GM19099 (cell line): ENCODE measurements around the gene ACTA2.
A peak's percentile ranks its signal among the peaks of the same experiment; 100 is the strongest.

Experiments used
- POLR2A ChIP-seq: IDR thresholded peaks from 3 replicates; pipeline ENCODE4 v1.6.1; 2011; ENCODE audit warnings: low read depth; ENCODE audit not compliant: insufficient read length; ENCODE audit errors: extremely low read depth

ACTA2 gene

DNA sequence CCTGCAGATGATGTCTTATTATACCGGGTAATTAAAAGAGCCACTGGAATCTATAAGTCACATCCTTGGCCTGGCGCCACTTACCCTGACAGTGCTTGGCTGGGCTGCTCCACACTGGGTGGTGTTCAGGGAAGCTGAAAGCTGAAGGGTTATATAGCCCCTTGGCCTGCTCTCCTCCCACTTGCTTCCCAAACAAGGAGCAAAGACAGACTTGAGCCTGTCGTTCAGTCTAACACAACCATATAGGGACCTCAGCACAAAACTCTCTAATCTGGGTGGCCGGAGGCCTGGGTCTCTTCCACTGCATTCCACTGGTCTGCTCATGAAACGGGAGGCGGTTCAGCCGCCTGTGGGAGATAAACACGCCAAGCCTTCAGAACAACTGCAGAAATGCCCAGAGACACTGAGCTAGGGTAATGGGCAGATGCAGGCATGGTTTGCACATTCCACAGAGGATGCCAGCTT lies at the start of gene ACTA2:
ACTA2 (minus strand) TSS at position 127 of the 465 bp plus-strand sequence. CDS start 3,843 bp downstream, outside the sequence.
- no peak for TF ChIP-seq POLR2A

DNA sequence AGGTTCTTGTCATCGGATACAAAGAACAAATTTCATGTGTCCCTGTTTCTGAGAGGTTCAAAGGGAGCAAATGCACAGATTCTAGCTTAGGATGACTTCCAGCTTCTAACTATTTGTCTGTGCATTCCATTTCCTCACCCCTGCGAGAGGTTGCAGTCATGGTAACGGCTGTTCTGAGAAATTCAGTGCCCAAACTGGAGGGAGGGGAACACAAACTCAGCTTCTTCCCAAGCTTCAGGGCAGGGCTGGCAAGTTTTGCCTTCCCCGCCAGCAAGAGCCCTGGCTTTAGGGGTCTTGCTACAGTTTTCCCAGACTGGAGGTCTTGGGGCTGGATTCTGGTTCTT lies 49.1 kb upstream of the ACTA2 start:
- no peak for TF ChIP-seq POLR2A

DNA sequence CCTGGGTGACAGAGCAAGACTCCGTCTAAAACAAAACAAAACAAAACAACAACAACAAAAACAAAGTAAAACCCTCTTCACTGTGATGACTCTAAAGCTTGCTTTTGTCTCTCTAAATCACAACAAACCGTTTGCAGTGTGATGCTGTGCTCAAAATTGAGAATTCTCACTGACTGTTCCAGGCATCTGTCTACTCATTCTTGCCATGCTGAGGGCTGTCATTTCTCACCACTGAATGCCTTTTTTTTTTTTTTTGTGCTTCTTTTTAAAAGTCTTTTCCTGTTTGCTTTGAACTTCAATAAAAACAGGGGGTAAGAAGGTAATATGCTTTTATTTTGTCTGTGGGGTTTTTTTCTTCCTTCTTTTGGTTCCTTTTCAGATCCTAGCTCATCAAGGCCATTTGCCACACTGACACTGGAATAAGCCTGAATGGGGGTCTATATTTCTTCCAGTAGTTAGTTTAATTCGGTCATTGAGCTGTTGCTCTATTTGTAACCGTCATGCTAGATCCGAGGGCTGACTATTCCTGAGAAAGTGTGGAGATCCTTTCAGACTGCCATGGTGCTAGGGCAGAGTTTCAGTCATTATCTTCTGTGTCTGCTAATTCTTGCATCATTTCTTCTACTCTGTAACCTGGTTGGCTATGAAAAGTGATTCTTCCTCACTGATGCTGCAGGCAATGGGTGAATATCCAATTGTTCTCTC lies 48.6 kb upstream of the ACTA2 start:
- TF ChIP-seq POLR2A = no peak

DNA sequence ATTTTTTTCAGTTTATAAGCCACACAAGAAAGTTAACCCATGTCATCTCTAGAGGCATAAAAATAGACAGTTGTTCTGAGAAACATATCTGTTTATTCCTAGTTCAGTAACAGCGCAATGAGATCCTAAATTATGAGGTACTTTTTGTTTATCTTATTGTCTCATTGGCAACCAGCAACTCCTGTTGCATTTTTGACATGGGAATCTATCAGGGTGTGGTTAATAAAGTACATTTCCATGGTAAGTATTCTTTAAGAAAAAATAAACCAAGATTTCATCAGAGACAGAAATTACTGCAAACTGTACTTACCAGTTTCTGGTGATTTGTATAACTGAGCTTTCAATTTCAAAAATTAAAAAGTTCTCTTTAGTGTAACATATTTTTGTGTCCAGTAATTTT lies 47.1 kb upstream of the ACTA2 start:
- no peak for TF ChIP-seq POLR2A

DNA sequence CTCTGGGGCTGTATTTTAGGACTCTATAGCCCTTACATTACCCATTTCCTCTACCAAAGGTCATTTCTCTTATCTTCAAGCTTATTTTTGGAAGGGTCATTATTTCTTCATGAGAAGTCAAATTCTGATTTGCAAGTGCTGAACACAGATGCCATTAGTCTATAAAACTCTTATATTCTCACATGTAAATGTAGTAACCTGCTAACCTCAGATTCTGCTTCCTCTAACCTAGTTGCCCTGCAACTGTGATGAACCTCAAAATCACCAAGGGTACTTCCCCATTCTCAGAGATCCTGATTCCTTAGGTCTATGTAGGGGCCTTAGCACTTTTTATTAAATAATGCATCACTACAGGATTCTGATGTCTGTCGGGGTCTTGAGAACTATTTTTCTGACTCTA lies 44.4 kb upstream of the ACTA2 start:
- TF ChIP-seq POLR2A = no peak

DNA sequence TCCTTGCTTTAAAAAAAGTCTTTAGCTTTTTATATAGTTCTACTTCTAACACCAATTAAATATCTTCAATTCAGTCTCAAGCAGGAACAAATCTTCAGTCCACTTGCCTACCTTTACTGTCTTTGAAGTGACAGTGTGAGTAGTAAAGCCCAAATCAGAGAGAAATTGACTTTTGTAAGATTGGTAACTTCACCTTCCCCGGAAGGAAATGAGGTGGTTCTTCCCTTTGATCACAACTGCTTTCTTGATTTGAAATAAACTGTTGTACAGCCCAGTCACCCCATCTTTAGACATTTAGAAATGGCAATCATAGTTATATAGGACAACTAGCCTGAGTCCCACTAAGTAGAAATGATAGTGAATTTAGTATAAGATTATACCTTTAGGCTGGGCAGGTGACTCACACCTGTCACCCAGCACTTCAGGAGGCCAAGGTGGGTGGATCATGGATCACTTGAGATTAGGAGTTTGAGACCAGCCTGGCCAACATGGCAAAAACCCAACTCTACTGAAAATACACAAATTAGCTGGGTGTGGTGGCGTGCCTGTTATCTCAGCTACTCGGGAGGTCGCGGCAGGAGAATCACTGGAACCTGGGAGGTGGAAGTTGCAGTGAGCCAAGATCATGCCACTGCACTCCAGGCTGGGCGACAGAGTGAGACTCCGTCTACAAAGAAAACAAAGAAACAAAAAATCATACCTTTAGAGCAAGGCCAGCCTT lies 42.7 kb upstream of the ACTA2 start:
- TF ChIP-seq POLR2A = no peak

DNA sequence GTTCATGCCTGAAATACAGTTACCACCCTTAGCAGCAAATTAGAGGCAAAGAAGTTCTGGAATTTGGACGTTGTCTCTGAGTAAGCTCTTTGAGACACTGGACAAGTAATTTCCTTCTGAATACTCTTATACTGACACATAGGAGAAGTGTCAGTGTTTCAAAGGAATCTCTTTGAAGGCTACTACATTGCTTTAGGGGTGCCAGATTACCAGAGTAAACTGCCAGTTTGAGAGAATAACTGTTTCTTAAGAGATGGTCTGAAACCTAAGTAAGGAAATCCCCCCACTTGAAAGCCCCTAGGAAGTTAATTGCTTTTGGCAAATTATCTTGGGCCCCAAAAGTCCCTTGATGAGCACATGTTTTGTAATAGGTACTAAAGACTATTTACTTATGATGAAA lies 41.4 kb upstream of the ACTA2 start:
- TF ChIP-seq POLR2A = peak; percentile 65

DNA sequence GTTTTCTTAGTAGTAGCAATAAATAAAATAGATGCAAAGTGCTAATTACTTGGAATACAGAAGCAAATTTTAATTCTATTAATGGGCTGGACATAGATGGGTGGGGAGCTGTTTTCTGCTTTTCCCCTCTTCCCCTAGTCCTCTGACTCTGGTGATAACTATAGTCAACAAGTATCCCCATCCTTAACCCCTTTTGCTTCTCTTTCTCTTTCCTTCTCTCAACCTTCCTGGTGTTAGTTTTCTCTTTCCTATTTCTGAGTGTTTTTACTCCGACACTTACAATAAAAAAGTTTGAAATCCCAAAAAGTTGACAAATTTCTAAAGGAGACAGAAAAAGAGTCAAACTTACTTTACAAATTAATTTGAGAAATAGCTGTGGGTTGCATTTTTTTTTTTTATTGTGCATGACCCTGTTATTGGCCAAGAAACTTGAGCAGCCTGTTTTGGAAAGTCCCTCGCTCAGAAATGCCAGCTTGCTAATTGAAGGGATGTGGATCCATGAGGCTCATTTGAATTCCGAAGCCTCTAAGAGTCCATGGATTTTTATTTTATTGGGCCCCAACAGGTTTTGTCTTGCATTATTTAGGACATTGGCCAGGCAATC lies 40.5 kb upstream of the ACTA2 start:
- TF ChIP-seq POLR2A = no peak

DNA sequence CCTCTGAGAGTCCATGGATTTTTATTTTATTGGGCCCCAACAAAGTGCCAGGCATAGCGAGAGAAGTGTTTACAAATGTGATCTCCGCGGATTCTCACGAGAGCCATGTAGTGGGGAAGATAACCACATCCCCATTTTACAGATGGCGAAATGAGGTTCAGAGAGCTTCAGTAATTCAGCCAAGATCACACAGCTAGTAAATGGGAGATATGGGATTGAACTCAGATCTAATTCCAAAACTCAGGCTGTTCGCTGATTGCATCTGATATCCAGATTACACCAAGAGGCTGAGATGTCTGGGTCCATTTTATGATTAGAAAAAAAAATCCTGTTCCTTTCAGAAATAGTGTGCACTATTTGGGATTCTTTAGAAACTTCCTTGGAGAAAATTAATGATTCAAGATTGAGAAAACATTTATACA lies 39.3 kb upstream of the ACTA2 start:
- no peak for TF ChIP-seq POLR2A

DNA sequence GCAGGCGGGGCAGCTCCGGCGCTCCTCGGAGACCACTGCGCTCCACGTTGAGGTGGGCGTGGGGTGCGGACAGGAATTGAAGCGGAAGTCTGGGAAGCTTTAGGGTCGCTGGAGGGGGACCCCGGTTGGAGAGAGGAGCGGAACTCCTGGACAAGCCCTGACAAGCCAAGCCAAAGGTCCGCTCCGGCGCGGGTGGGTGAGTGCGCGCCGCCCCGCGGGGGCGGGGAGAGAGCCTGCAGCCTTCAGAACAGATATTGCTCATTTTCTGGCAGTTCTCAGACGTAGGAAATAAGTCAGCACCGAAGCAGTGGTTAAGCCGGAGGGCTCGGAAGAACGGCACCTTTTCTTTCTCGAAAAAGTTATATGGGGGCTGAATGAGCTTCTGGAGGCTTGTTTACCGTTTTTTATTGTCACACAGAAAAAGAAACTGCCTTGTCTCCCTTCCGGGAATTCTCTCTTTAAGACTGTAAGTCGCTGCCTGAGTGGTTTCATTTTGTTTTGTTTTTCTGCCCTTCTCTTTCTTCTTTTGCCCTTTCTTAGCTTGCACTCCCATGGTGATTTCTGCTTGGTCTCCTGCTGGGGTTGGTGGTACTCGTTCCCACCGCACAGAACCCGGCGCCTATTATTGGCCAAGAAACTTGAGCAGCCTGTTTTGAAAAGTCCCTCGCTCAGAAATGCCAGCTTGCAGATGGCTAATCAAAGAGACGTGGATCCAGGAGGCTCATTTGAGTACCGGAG lies 38.8 kb upstream of the ACTA2 start:
- TF ChIP-seq POLR2A = peak; percentile 59

DNA sequence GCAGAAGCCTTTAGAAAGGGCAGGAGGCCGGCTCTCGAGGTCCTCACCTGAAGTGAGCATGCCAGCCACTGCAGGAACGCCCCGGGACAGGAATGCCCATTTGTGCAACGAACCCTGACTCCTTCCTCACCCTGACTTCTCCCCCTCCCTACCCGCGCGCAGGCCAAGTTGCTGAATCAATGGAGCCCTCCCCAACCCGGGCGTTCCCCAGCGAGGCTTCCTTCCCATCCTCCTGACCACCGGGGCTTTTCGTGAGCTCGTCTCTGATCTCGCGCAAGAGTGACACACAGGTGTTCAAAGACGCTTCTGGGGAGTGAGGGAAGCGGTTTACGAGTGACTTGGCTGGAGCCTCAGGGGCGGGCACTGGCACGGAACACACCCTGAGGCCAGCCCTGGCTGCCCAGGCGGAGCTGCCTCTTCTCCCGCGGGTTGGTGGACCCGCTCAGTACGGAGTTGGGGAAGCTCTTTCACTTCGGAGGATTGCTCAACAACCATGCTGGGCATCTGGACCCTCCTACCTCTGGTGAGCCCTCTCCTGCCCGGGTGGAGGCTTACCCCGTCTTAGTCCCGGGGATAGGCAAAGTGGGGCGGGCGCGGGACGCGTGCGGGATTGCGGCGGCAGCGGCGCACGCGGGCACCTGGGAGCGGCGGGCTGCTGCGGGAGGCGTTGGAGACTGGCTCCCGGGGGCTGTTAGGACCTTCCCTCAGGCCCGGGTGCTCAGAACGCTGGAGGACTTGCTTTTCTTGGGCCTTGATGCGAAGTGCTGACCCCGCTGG lies 38.0 kb upstream of the ACTA2 start, which contains the start of gene FAS:
FAS (plus strand) TSS at position 415 of the 777 bp plus-strand sequence; CDS start at position 494, 79 bp downstream.
- TF ChIP-seq POLR2A = peak; percentile 90

DNA sequence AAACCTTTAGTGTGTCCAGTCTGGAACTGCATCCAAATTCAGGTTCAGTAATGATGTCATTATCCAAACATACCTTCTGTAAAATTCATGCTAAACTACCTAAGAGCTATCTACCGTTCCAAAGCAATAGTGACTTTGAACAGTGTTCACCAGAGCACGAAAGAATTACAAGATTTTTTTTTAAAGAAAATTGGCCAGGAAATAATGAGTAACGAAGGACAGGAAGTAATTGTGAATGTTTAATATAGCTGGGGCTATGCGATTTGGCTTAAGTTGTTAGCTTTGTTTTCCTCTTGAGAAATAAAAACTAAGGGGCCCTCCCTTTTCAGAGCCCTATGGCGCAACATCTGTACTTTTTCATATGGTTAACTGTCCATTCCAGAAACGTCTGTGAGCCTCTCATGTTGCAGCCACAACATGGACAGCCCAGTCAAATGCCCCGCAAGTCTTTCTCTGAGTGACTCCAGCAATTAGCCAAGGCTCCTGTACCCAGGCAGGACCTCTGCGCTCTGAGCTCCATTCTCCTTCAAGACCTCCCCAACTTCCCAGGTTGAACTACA lies 37.3 kb upstream of the ACTA2 start:
- TF ChIP-seq POLR2A = no peak

DNA sequence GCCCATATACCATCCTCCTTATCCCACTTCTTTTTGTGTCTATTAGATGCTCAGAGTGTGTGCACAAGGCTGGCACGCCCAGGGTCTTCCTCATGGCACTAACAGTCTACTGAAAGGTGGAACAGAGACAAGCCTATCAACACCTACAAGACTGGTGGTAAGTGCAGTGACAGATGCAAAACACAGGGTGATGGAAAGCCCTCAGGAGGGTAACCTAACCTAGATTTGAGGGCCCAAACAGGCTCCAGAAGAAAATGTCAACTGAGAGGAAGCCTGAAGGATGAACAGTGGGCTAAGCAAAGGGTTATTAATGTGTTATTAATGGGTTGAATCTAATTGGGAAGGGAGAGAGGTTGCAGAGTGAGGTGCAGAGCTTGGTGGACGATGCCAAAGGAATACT lies 36.9 kb upstream of the ACTA2 start:
- no peak for TF ChIP-seq POLR2A

DNA sequence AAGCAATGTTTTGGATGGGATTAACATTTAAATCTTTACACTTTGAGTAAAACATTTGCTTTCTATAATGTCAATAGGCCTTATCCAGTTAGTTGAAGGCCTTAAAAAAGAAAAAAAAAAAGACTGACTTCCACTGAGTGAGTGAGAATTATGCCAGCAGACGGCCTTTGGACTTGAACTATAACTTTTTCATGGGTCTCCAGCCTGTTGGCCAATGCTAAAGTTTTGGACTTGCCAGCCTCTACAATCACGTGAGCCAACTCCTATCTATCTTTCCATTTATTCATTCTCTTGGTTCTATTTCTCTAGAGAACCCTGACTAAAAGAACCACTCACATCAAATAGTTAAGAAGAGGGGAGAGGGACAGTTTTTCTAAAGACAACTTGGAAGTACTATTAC lies 35.3 kb upstream of the ACTA2 start:
- TF ChIP-seq POLR2A = no peak

DNA sequence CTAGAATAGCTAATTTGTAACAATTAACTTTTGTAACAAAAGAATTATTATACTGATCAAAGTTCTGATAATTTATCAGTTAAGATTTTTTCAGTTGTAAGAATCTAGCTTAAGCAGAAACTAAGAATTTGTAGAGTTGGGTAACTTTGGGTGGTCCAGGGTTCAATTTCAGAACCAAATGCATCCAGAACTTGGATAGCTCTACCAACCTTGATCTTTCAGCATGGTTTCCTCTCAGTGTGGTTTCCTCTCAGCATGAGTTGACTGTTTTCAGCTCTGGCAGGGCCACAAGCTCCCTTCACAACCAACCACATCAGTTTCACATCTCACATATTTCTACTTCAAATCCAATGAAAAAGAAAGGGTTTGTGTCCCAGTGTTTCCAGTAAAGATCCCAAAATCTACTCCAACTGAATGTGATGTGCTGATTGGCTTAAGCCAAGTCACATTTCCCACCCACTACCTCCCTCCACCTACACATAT lies 34.7 kb upstream of the ACTA2 start:
- no peak for TF ChIP-seq POLR2A
